Vagina (tissue), 2 donors: ENCODE data around the gene COL5A2.

Source experiments
- CTCF ChIP-seq, 3 experiments: fragments of 450-650 bp in 2 of 3; fragments of 200-600 bp in 1 of 3; sonication (generic) in 1 of 3; IDR thresholded peaks; one replicate each; pipeline ENCODE4 v1.5.1; 2017 to 2019; ENCODE audit warnings: antibody characterized with exemption in 3 of 3, mild to moderate bottlenecking in 2 of 3, moderate library complexity in 2 of 3
- POLR2A ChIP-seq, 2 donors: fragments of 450-650 bp; IDR thresholded peaks; one replicate each; pipeline ENCODE4 v1.6.1; 2017; ENCODE audit warnings: antibody characterized with exemption in 2 of 2, mild to moderate bottlenecking in 2 of 2, moderate library complexity in 2 of 2

DNA sequence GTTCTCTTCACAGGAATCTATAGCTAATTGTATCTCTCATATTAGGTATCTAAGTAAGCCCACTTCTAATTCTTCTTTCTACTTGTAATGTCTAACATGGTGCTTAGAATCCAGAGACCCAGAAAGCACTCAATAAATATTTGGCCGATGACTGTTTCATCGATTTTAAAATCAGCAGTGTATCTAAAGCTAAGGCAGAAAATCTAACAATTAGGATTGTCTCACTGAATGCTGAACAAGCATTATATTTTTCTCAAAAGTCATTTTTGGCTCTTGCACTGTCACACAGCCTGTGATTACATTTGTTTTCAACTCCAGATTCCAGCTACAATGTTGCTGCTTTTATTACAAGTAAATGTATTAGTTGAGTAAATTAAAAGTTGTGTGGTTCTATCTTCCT is 20.3 kb downstream of the COL5A2 start:
- TF ChIP-seq POLR2A (IDR thresholded peaks at IDR 0.05) (no peak), CTCF (IDR thresholded peaks at IDR 0.05) (no peak)
